ENCODE data around the gene CNBD2.

- TF ChIP-seq CTCF (IDR thresholded peaks at IDR 0.05) (no peak), EZH2phosphoT487 (IDR thresholded peaks at IDR 0.05) (no peak), EZH2 (IDR thresholded peaks at IDR 0.05) (no peak)
These were observed 35.7 kb downstream of the CNBD2 start for GRCh38 chr20:36004045-36004444.
